Inflammatory macrophage (primary cell): ENCODE measurements around the gene AMH.

Source experiments
- DNase-seq, 2 donors: peaks; one replicate each; pipeline ENCODE4 v3.0.0-alpha.2; 2020 to 2022

Gene AMH

GRCh38 chr19:2288338-2288817 is 39.3 kb downstream of the AMH start:
- no peak for DNase-seq

GRCh38 chr19:2288818-2289713 is 39.9 kb downstream of the AMH start:
- DNase-seq = no peak

GRCh38 chr19:2289714-2290435 is 40.8 kb downstream of the AMH start:
- DNase-seq = peak; percentile 82 to 85

- peak in 1 of 2 donors; percentile 11 for DNase-seq
These were observed 41.5 kb downstream of the AMH start for GRCh38 chr19:2290441-2291184.

- no peak for DNase-seq
These were observed 42.1 kb downstream of the AMH start for GRCh38 chr19:2291185-2291751.

GRCh38 chr19:2294687-2295335 is 45.7 kb downstream of the AMH start:
- DNase-seq = no peak

- DNase-seq = no peak
These were observed 47.0 kb downstream of the AMH start for GRCh38 chr19:2296141-2296540.

GRCh38 chr19:2300533-2300932 is 51.4 kb downstream of the AMH start:
- no peak for DNase-seq
